HG03066 (cell line): ENCODE results near the gene CALN1.
"Not testable (repeated sequence)": the region's sequence is repeated elsewhere in the genome, so short reads cannot be mapped to it uniquely, and the experiment has no call there.

Experiments used
- ATAC-seq: cut with Tn5 transposase; IDR thresholded peaks from one replicate; pipeline ENCODE4 v1.9.1; 2021; ENCODE audit warnings: low read depth; ENCODE audit not compliant: unreplicated experiment

The CALN1 gene

GRCh38 chr7:71770269-71770907 is 641.8 kb downstream of the CALN1 start:
- ATAC-seq, result no peak

DNA sequence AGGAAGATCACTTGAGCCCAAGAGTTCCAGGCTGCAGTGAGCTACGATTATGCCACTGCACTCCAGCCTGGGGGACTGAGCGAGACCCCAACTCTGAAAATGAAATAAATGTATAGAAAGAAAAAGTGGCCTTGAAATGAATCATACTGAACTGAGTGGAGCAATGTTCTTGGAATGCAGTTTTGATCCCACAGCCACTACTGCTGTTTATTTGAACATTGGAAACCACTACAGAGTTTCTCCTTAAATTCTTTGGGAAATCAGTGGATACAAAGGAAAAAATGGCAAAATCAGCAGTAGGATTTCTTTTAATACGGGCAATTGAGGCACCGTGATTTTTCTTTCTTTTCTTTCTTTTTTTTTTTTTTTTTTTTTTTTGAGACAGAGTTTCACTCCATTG is 642.8 kb downstream of the CALN1 start:
- ATAC-seq, result no peak

DNA sequence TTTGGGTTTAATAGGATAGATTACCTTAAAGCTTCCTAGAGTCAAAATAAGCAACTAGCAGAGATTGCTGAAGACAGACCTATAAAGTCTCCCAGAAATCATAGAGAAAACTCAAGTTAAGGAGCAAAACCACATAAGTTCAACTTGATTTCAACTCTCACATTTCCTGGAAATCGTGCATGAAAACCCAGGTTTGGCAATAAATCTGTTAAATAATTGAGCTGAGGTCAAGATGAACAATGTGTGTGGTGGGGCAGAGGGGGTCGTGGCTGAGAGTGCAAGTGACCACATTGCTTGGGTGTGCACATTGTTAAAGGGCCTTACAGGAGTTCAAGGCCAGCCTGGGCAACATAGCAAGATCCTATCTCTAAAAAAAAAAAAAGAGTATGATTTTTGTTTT is 643.7 kb downstream of the CALN1 start:
- ATAC-seq, result no peak

DNA sequence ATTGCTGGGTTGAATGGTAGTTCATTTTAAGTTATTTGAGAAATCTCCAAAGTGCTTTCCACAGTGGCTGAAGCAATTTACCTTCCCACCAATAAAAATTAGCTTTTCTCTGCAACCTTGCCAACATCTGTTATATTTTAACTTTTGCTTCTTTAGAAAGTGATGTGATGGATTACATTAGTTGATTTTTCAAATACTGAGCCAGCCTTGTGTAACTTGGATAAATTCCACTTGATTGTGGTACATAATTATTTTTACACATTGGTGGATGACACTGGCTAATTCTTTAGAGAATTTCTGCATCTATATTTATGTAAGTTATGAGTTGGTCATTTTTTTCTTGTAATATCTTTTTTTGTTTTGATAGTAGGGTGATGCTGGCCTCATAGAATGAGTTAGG is 646.1 kb downstream of the CALN1 start:
- no peak for ATAC-seq

DNA sequence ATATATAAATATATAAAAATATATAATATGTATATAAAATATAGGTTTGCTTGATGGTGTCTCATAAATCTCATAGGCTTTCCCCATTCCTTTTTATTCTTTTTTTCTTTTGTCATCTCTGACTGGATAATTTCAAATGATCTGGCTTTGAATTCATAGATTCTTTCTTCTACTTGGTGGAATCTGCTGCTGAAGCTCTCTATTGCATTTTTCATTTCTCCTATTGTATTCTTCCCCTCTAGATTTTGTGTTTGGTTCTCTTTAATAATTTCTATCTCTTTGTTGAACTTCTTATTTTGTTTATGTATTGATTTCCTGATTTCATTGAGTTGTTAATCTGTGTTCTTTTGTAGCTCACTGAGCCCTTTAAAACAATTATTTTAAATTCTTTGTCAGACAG is 650.8 kb downstream of the CALN1 start:
- no peak for ATAC-seq

- ATAC-seq, result no peak
Measured at GRCh38 chr7:71754828-71755227, 657.3 kb downstream of the CALN1 start.

DNA sequence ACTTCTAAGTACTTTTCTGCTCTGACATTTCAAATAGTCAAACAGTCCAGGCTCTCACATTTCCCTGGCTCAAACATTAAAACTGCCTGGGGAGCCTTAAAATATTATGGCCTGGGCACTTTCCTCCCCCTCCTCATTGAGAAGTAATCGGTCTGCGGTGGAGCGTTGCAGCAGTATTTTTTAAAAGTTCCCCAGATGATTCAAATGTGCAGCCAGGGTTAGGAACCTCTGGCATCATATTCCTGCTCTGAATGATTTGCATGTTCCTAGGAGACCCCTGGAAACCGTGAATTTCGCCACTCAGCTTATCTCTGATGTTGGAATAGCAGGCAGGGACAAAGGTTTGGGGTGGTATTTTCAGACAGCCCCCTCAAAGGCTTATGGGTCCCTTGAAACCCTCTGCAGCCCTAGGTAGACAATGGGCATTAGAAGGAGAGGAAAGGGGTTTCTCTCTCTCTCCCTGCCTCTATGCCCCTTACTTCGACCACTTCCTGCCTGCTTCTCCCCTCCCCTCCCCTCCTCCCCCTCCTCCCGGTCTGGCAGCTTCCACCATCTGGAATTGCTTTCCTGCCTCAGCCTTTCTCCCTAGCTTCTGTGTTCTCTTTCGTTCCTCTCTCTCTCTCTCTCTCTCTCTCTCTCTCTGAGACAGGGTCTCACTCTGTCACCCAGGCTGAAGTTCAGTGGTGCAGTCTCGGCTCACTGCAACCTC is 658.0 kb downstream of the CALN1 start:
- no peak for ATAC-seq

DNA sequence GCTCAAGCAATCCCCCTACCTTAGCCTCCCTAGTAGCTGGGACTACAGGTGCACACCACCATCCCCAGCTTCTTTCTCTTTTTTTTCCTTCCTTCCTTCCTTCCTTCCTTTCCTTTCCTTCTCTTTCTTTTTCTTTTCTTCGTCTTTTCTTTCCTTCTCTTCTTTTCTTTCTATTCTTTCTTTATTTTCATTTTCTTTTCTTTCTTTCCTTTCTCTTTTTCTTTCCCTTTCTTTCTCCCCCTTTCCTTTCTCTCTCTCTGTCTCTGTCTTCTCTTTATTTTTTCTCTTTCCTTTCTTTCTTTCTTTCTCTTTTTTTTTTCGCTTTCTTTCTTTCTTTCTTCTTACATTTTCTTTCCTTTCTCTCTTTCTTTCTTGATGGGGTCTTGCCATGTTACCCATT is 658.9 kb downstream of the CALN1 start:
- ATAC-seq, result no peak

DNA sequence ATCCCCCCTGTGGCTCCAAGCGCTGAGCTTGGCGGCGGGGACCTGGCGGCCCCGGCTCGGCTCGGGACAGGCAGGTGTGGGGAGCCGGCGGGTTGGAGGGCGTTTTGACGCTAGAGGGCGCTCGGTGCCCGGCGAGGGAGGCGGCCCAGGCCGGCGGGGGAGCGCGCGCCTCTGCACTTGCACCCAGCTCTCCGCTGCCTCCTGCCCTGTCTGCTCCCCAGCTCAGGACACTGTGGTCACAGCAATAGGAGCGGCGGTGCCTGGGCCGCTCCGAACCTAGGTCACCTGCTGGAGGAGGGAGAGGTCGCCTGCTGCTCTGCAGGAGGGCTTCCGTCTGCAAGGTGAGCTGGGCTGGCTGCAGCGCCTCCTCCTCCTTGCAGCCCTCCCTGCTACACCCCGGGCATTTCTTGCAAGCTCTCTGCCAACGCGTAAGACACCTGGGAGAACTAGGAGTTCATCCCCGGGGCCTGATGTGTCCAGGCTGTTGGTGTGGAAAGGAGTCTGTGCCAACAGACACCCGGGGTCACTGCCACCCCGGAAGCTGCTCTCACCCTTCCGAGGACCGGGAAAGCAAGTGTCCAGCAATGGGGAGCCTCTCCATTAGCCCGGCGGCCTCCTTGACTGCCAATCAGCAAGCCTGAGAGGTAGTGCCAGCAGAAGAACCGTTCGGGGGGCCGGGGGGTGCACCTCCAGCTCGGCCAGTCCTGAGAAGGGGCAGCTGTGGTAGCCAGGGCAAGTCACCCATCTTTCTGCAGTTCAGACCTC is 659.8 kb downstream of the CALN1 start:
- ATAC-seq, result no peak

DNA sequence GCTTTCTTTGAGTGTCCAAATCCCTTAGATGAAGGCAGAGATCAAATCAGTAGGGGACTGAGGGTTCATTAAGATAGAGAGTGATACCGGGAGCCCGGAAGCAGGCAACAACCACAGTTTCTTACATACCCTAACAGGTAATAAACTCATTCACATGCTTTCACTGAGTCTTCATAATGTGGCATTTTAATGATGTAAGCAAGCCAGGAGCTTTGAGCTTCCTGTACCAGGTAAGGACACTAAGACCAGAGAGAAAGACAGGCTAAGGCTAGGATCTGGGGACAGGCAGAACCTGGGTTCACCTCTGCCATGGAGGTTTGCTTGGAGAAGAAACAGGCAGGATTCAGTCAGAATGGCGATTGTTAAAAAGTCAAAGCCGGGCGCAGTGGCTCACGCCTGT is 661.8 kb downstream of the CALN1 start:
- no peak for ATAC-seq

DNA sequence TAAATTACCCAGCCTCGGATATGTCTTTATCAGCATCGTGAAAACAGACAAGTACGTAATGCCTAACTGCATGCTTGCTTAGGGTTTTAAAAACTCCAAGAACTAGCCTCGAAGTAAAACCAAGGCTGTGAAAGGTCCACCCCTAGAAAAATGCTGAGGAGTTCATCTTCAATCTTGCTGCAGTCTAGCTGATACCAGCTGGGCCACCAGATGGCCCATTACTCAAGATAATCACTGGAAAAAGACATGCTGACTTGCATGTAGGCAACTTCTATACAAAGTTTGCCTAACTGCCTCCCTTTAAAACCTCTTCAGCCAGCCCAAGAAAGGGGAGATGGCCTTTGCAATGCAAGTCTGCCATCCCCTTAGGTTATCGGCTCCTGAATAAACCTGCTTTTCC is 666.1 kb downstream of the CALN1 start:
- ATAC-seq, result no peak

DNA sequence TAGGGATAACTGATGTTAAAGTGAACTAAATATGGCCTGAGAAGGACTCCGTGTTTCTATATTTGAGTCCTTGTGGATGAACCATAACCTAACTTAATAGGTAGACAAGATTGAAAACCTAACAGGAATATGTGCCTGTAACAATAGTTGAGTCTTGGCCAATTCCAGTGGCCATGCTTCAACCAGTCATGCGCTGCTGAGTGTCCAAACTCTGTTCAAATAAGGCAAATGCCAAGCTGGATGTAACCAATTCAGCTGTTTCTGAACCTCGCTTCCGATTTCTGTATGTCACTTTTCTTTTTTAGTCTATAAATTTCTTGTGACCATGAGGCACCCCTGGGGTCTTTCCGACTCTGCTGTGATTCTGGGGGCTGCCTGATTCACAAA is 672.0 kb downstream of the CALN1 start:
- ATAC-seq, result no peak

- no peak for ATAC-seq
Measured at GRCh38 chr7:71739520-71740173, 672.5 kb downstream of the CALN1 start.

GRCh38 chr7:71737931-71738540 is 674.1 kb downstream of the CALN1 start:
- ATAC-seq, result not testable (repeated sequence)

GRCh38 chr7:71735961-71736556 is 676.1 kb downstream of the CALN1 start:
- ATAC-seq, result no peak

GRCh38 chr7:71733107-71733870 is 678.8 kb downstream of the CALN1 start:
- ATAC-seq, result no peak

GRCh38 chr7:71731740-71732139 is 680.4 kb downstream of the CALN1 start:
- ATAC-seq, result no peak
